Measurements from ENCODE around the gene BAHCC1. TPM values are rescaled to one million over a fixed set of nuclear protein-coding genes. Genes with fewer than 3 reads are reported as not detected.

BAHCC1 gene
- total and polyA plus RNA-seq, 9 of the 15 experiments (the other 6 are each of a cell fraction or from before 2014, with no cell fraction given), result 0.14 to 26.9 (median 5.0) TPM

GRCh38 chr17:81429821-81430551, 34.7 kb downstream of the BAHCC1 start:
- DNase-seq (ENCODE audit: extremely low read depth in 1 of 4, low spot score in 3 of 4) (peak in 1 of 4 experiments; percentile 39), FAIRE-seq (no peak), ATAC-seq (peak; percentile 44; the same call in 2 of the 3 replicates)
- POLR2A ChIA-PET, result interaction anchor here (0.5 to 2.1 kb wide), 8 partner anchors 8 to 131 kb away, joined by 3 to 8 read pairs (median 4); partner anchors contain the start of gene BAHCC1
- in situ Hi-C loops (cut with MboI) (no loop called here), intact Hi-C loops (cut with micrococcal nuclease) (no loop called here)
- Histone ChIP-seq H3K4me1 (replicated peaks in 1 of 2; ENCODE audit: control insufficient read depth in 2 of 2, insufficient read depth in 2 of 2, low read length in 2 of 2) (peaks cover 0 to 74% of the 10 kb centered on the region in 2 experiments; a peak in 2 of 5 replicates), H3K9ac (ENCODE audit: insufficient read depth in 1 of 2, low read depth in 2 of 2, low read length in 2 of 2) (no peak overlapping the region), H3K9me3 (replicated peaks; ENCODE audit: control insufficient read depth, insufficient read depth, low read depth, low read length) (peaks cover 5% of the 10 kb centered on the region; the same call in 1 of the 2 replicates), H4K20me1 (replicated peaks; ENCODE audit: control insufficient read depth, insufficient read depth, low read length) (peaks cover 6% of the 10 kb centered on the region; the same call in 1 of the 2 replicates), H2AFZ (ENCODE audit: low read depth, low read length) (no peak overlapping the region), H3K36me3 (ENCODE audit: control insufficient read depth, insufficient read depth, low read length) (no peaks in the 10 kb centered on the region), H3K79me2 (ENCODE audit: control insufficient read depth, insufficient read depth, low read length) (no peaks in the 10 kb centered on the region), H3K27me3 (ENCODE audit: control insufficient read depth in 2 of 2, insufficient read depth in 2 of 2, low read length in 2 of 2) (no peaks in the 10 kb centered on the region), H3K4me2 (ENCODE audit: insufficient read depth, low read length) (no peak overlapping the region), H3K27ac (ENCODE audit: extremely low read depth, low read depth, low read length) (no peak overlapping the region), H3K9me1 (ENCODE audit: control insufficient read depth, insufficient read depth, low read length) (no peaks in the 10 kb centered on the region), H3K4me3 (no peak overlapping the region)
- WGBS (ENCODE audit: insufficient coverage, low coverage, missing lambda C conversion rate), result 55% methylated on average over 17 of the region's 30 CpGs
- no TSS peak for BruUV-seq (replicated peaks)
- CTCF ChIA-PET (ENCODE audit: low intra/inter-chr PET ratio), result interaction anchor here (0.6 kb wide), 1 partner anchor 199 kb away, joined by 3 read pairs; no protein-coding TSS in a partner anchor
- TF ChIP-seq CTCF (IDR thresholded peaks at IDR 0.05 in 2 of 3, conservative IDR thresholded peaks at IDR 0.05 in 1 of 3; ENCODE audit: insufficient read depth in 2 of 3, low read depth in 1 of 3, low read length in 3 of 3) (peak in 2 of 3 experiments; percentile 11 to 24; a peak in 2 of 6 replicates), RBM14 (IDR thresholded peaks at IDR 0.05; ENCODE audit: borderline replicate concordance, insufficient read depth, low read depth, low read length) (no peak), POLR2G (IDR thresholded peaks at IDR 0.05; ENCODE audit: low read depth, low read length) (0 out of 2 replicates have a peak, but pooled peaks have one; percentile 1), ZBTB33 (CRISPR knock-in tag; IDR thresholded peaks at IDR 0.05) (peak; percentile 15; the same call in 1 of the 2 replicates)
